GM18499 (cell line): ENCODE results near the gene RBKS.
"Not testable (repeated sequence)": the region's sequence is repeated elsewhere in the genome, so short reads cannot be mapped to it uniquely, and the experiment has no call there.

ENCODE experiments used
- ATAC-seq: cut with Tn5 transposase; IDR thresholded peaks from one replicate; pipeline ENCODE4 v1.9.1; 2021; ENCODE audit warnings: moderate number of reproducible peaks; ENCODE audit not compliant: insufficient read depth, unreplicated experiment

Gene RBKS

GRCh38 chr2:27907547-27907946, 17.4 kb upstream of the RBKS start:
- ATAC-seq = no peak

GRCh38 chr2:27906074-27906473, 15.9 kb upstream of the RBKS start:
- ATAC-seq = no peak

GRCh38 chr2:27904405-27904665, 14.1 kb upstream of the RBKS start:
- ATAC-seq = no peak

DNA sequence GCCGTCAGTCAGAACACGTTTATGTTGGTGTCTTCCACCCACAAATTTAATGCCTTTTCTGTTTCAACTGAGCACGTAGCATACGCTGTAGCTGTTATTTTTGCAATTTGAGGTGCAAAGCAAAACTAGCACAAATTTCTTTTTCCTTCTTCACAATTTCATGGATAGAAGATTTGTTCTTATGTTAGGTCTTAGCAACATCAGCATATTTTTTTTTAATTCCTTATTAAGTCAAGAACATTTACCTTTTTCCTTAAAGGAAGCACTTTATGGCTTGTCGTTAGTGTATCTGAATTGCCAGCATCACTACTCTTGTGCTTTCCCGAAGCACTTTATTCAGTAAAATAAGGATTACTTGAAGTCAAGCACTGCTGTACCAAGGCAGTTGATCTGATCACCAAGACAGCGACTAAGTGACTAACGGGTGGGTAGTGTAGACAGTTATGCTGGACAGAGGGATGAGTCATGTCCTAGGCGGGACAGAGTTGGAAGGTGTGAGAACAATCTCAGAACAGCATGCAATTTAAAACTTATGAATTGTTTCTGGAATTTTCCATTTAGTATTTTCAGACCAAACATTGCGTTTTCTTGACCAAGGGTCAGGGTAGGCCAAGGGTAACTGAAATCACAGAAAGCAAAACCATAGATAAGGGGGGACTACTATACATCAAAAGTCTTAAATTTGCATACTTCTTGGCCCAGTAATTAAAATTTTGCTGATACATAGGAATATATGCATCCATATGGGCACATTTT, 13.6 kb upstream of the RBKS start:
- ATAC-seq = no peak

DNA sequence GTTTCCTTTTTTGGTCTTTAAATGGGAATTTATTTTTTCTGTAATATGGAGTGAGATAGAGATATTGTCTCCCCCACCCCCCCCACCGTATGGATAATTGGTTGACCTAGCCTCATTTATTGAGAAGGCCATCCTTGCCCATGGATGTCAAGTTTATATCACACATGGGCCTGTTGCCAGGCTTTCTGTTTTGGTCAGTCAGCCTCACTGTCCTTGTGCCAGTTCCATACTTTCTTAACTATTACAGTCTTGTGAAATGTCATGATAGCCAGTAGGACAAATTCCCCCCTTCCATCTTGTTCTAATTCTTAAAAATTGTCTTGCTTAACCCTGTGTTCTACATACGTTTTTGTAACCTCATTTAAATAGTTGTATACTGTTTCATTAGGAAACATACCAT, 12.8 kb upstream of the RBKS start:
- no peak for ATAC-seq

- ATAC-seq = no peak
Measured at GRCh38 chr2:27902098-27902497, 11.9 kb upstream of the RBKS start.

- ATAC-seq = no peak
Measured at GRCh38 chr2:27901234-27901633, 11.0 kb upstream of the RBKS start.

- no peak for ATAC-seq
Measured at GRCh38 chr2:27897717-27898116, 7.5 kb upstream of the RBKS start.

DNA sequence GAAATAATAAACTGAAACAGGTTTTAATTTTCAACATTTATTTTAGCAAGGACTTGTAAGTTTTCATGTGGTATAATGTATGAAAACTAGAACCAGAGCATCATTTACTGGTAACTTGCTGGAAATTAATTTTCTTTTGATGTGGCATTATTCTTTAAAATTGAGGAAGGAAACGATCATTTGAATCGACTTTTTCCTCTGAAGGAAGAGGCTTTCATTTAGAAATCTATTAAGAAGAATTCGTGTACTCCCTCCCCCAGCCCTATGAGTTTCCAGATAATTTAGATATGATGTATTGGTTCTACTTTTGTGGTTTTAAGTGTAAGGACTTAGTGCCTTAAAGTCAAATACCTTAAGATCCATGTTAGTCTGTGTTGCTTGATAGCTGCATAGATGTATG, 2.8 kb upstream of the RBKS start:
- no peak for ATAC-seq

DNA sequence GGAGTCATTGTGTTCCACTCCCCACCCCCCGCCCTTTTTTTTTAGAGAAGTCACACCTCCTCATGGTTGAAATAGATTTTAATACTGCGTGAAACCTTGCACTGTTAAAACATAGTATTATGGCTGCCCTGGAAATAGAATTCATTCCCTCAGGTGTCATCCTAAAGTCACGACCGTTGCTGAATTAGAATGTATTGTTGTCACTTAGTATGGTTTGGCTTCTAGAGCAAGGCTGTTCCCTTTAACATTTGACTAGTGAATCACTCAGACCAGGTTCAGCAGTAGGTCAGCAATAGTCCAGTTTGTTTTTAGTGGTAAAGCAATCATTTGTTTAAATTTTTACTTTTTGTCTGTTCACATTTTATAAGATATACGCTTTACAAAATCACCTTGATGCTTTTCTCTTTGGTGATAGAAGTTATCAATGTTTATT, 1.5 kb upstream of the RBKS start:
- no peak for ATAC-seq

DNA sequence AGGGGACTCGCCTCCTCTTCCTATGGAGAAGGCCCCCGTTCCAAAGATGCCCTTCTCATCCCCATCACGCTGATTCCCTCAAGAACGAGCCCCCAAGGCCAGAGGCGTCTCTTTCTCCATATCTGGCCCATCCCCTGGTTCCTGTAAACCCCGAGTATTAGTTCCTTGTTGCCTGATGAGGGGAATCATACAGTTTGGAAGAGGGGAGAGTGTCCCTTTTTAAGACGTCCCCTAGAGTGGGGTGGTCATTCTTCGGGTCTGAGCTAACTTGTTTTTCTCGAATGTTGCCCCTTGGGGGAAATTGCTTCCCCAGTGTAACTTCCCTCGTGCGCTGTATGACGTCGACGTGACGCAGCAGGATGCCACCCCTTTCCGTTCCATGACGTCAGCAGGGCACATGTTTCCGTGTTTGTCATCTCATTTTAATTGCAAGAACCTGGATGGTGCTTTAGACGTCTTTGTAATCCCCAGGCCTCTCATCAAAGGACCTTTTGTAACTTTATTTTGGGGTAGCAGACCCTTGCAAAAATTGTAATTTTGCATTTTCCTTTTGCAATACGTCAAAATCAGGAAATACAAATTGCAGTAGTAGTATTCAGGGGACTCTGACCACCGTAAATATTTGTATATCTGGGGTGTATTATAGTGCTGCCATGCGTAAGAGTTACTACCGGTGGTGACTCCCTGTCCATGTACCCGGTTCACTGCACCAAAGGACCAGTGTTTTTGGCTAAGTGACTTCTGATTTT, 911 bp upstream of the RBKS start:
- ATAC-seq = no peak

GRCh38 chr2:27889774-27890145, 427 bp downstream of the RBKS start:
- no peak for ATAC-seq

DNA sequence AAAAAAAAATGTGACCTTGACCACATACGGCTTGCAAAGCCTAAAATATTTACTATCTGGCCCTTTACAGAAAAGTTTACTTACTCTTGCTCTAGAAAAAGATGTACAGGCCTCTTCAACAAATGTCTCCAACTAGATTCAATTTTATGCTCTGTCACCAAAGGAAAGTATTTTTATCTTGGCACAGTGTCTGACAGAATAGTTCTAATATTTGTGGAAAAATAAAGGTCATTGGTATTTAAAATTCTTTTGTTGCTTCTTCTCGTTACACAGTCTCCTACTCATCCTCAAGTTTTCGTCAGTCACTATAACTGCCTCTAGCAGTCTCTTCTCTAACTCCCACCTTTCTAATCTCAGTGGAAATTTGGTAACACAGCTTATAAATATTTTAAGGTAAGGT, 1.4 kb downstream of the RBKS start:
- no peak for ATAC-seq

- no peak for ATAC-seq
Measured at GRCh38 chr2:27887830-27888229, 2.4 kb downstream of the RBKS start.

- no peak for ATAC-seq
Measured at GRCh38 chr2:27887111-27887510, 3.1 kb downstream of the RBKS start.

- no peak for ATAC-seq
Measured at GRCh38 chr2:27886322-27886721, 3.9 kb downstream of the RBKS start.

- ATAC-seq = no peak
Measured at GRCh38 chr2:27885661-27886060, 4.5 kb downstream of the RBKS start.

DNA sequence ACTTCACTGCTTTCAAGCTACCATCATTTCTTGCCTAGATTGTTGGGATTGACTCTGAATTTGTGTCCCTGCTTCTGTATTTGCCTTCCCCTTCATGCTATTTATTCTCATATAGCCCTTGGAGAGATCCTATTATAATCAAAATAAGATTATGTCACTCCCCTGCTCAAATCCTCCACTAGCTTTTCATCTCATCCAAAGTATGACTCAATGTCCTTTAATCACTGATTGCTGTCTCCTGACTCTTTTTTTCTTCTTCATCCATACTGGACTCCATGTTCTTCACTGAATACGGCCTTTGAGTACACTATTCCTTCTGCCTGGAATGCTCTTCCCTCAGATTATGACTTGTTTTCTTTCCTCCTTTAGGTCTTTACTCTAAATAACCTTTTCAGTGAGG, 5.0 kb downstream of the RBKS start:
- ATAC-seq = no peak

DNA sequence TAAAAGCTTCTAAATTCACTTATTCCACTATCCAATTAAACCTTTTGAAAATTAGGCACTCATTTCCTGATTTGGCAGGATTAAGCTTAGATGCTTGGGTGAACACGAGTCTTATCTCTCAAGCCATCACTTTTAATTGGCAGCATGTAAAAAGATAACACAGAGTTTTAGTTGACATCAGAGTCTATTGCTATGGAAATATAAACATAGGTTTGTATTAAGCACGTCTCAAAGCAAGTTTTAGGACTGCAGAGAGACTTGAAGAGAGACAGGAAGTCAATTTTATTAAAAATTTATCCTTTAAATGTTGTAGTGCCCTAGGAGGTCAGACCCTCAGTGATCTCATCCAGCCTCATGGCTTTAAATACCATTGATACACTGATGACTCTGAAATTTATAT, 5.6 kb downstream of the RBKS start:
- no peak for ATAC-seq

DNA sequence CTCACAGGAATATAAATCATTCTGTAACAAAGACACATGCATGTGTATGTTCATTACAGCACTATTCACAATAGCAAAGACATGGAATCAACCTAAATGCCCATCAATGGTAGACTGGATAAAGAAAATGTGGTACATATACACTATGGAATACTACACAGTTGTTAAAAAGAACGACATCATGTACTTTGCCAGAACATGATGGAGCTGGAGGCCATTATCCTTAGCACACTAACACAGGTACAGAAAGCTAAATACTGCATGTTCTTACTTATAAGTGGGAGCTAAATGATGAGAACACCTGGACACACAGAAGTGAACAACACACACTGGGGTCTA, 7.6 kb downstream of the RBKS start:
- ATAC-seq = not testable (repeated sequence)

DNA sequence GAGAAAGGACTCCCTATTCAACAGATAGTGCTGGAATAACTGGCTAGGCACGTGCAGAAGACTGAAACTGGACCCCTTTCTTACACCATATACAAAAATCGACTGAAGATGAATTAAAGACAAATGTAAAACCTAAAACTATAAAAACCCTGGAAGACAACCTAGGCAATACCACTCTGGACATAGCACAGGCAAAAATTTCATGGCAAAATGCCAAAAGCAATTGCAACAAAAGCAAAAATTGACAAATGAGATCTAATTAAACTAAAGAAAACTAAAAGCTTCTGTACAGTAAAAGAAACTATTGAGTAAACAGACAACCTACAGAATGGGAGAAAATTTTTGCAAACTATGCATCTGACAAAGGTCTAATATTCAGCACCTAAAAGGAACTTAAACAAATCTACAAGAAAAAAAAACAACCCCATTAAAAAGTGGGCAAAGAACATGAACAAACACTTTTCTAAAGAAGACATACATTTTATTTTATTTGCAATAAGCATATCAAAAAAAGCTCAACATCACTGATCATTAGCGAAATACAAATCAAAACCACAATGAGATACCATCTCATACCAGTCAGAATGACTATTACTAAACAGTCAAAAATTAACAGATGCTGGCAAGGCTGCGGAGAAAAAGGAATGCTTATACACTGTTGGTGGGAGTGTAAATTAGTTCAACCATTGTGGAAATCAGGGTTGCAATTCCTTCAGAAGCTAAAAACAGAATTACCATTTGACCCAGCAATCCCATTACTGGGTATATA, 8.2 kb downstream of the RBKS start:
- not testable (repeated sequence) for ATAC-seq

GRCh38 chr2:27878825-27879224, 11.4 kb downstream of the RBKS start:
- no peak for ATAC-seq
